Thyroid gland (tissue), 4 donors: Measurements from ENCODE around the gene ABHD15.

Experiments used
- POLR2A ChIP-seq, 2 donors: fragments of 450-650 bp; IDR thresholded peaks; one replicate each; pipeline ENCODE4 v1.6.1; 2017; ENCODE audit warnings: antibody characterized with exemption in 2 of 2, mild to moderate bottlenecking in 2 of 2, moderate library complexity in 1 of 2
- TF ChIP-seq, protein P1 (sequence below), 6 experiments: fragments of 200-600 bp in 3 of 6; fragments of 450-650 bp in 3 of 6; sonication (generic) in 3 of 6; IDR thresholded peaks; one replicate each; pipeline ENCODE4 v1.5.1; 2016 to 2019; ENCODE audit warnings: antibody characterized with exemption in 6 of 6, mild to moderate bottlenecking in 2 of 6, inconsistent platforms in 1 of 6, moderate library complexity in 1 of 6

- no peak for TF ChIP-seq POLR2A (IDR thresholded peaks at IDR 0.05)
- TF ChIP-seq, protein P1, sequence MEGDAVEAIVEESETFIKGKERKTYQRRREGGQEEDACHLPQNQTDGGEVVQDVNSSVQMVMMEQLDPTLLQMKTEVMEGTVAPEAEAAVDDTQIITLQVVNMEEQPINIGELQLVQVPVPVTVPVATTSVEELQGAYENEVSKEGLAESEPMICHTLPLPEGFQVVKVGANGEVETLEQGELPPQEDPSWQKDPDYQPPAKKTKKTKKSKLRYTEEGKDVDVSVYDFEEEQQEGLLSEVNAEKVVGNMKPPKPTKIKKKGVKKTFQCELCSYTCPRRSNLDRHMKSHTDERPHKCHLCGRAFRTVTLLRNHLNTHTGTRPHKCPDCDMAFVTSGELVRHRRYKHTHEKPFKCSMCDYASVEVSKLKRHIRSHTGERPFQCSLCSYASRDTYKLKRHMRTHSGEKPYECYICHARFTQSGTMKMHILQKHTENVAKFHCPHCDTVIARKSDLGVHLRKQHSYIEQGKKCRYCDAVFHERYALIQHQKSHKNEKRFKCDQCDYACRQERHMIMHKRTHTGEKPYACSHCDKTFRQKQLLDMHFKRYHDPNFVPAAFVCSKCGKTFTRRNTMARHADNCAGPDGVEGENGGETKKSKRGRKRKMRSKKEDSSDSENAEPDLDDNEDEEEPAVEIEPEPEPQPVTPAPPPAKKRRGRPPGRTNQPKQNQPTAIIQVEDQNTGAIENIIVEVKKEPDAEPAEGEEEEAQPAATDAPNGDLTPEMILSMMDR (IDR thresholded peaks at IDR 0.05): no peak
These were observed 29.3 kb upstream of the ABHD15 start for GRCh38 chr17:29595943-29596774.
